ENCODE measurements around the gene BDH1. TPM values are rescaled to one million over a fixed set of nuclear protein-coding genes. Genes with fewer than 3 reads are reported as not detected.

The BDH1 gene
- total and polyA plus RNA-seq, 4 donors: 18.7 to 57.9 (median 33.1) TPM

- 97% methylated on average over 7 of the region's 8 CpGs for WGBS (ENCODE audit: insufficient coverage)
- Histone ChIP-seq H3K4me1 (ENCODE audit: control insufficient read depth, insufficient read depth, low read length) (peaks cover 38% of the 10 kb centered on the region), H3K27me3 (ENCODE audit: control insufficient read depth, insufficient read depth, low read length) (no peaks in the 10 kb centered on the region), H3K36me3 (ENCODE audit: control insufficient read depth, insufficient read depth, low read length) (peaks cover 55% of the 10 kb centered on the region), H3K27ac (ENCODE audit: low read depth, low read length) (no peak overlapping the region), H3K9me3 (ENCODE audit: control insufficient read depth, insufficient read depth, low read length) (no peaks in the 10 kb centered on the region), H3K4me3 (ENCODE audit: low read depth, low read length) (no peak overlapping the region)
- no peak for DNase-seq (ENCODE audit: low read depth in 4 of 6, low spot score in 6 of 6)
These were observed 31.6 kb downstream of the BDH1 start for GRCh38 chr3:197524128-197524527.

- Histone ChIP-seq H3K27me3 (ENCODE audit: control insufficient read depth, insufficient read depth, low read length) (no peaks in the 10 kb centered on the region), H3K9me3 (ENCODE audit: control insufficient read depth, insufficient read depth, low read length) (no peaks in the 10 kb centered on the region), H3K4me3 (ENCODE audit: low read depth, low read length) (no peak overlapping the region), H3K36me3 (ENCODE audit: control insufficient read depth, insufficient read depth, low read length) (peaks cover 58% of the 10 kb centered on the region), H3K27ac (ENCODE audit: low read depth, low read length) (no peak overlapping the region), H3K4me1 (ENCODE audit: control insufficient read depth, insufficient read depth, low read length) (peaks cover 38% of the 10 kb centered on the region)
- WGBS (ENCODE audit: insufficient coverage): 83% methylated on average over 13 of the region's 14 CpGs
- no peak for DNase-seq (ENCODE audit: low read depth in 4 of 6, low spot score in 6 of 6)
These were observed 32.2 kb downstream of the BDH1 start for GRCh38 chr3:197523526-197523925.

GRCh38 chr3:197522881-197523441 is 32.8 kb downstream of the BDH1 start:
- DNase-seq (ENCODE audit: low read depth in 4 of 6, low spot score in 6 of 6): peak in 1 of 6 donors; percentile 50
- 41% methylated on average over 2 of the region's 5 CpGs for WGBS (ENCODE audit: insufficient coverage)
- H3K36me3 ChIP-seq (ENCODE audit: control insufficient read depth, insufficient read depth, low read length): peaks cover 55% of the 10 kb centered on the region

GRCh38 chr3:197522183-197522715 is 33.5 kb downstream of the BDH1 start:
- Histone ChIP-seq H3K27me3 (ENCODE audit: control insufficient read depth, insufficient read depth, low read length) (no peaks in the 10 kb centered on the region), H3K4me3 (ENCODE audit: low read depth, low read length) (no peak overlapping the region), H3K4me1 (ENCODE audit: control insufficient read depth, insufficient read depth, low read length) (peaks cover 38% of the 10 kb centered on the region), H3K9me3 (ENCODE audit: control insufficient read depth, insufficient read depth, low read length) (no peaks in the 10 kb centered on the region), H3K27ac (ENCODE audit: low read depth, low read length) (no peak overlapping the region), H3K36me3 (ENCODE audit: control insufficient read depth, insufficient read depth, low read length) (peaks cover 47% of the 10 kb centered on the region)
- no peak for DNase-seq (ENCODE audit: low read depth in 4 of 6, low spot score in 6 of 6)
- WGBS (ENCODE audit: insufficient coverage): 95% methylated on average over 3 of the region's 13 CpGs

More at GRCh38 chr3:197522881-197523441, 32.8 kb downstream of the BDH1 start:
- H3K27me3 ChIP-seq (ENCODE audit: control insufficient read depth, insufficient read depth, low read length): no peaks in the 10 kb centered on the region
- peaks cover 38% of the 10 kb centered on the region for H3K4me1 ChIP-seq (ENCODE audit: control insufficient read depth, insufficient read depth, low read length)
- H3K27ac ChIP-seq (ENCODE audit: low read depth, low read length): no peak overlapping the region
- H3K4me3 ChIP-seq (ENCODE audit: low read depth, low read length): no peak overlapping the region
- H3K9me3 ChIP-seq (ENCODE audit: control insufficient read depth, insufficient read depth, low read length): no peaks in the 10 kb centered on the region

- WGBS (ENCODE audit: insufficient coverage): 81% methylated on average over 18 of the region's 18 CpGs
- H3K27ac ChIP-seq (ENCODE audit: low read depth, low read length): peak overlapping the region; percentile 25
- peaks cover 46% of the 10 kb centered on the region for H3K36me3 ChIP-seq (ENCODE audit: control insufficient read depth, insufficient read depth, low read length)
- no peak for DNase-seq (ENCODE audit: low read depth in 4 of 6, low spot score in 6 of 6)
- no peak overlapping the region for H3K4me3 ChIP-seq (ENCODE audit: low read depth, low read length)
- no peaks in the 10 kb centered on the region for H3K27me3 ChIP-seq (ENCODE audit: control insufficient read depth, insufficient read depth, low read length)
- H3K9me3 ChIP-seq (ENCODE audit: control insufficient read depth, insufficient read depth, low read length): no peaks in the 10 kb centered on the region
- peaks cover 38% of the 10 kb centered on the region for H3K4me1 ChIP-seq (ENCODE audit: control insufficient read depth, insufficient read depth, low read length)
These were observed 34.2 kb downstream of the BDH1 start for GRCh38 chr3:197521277-197522182.

DNA sequence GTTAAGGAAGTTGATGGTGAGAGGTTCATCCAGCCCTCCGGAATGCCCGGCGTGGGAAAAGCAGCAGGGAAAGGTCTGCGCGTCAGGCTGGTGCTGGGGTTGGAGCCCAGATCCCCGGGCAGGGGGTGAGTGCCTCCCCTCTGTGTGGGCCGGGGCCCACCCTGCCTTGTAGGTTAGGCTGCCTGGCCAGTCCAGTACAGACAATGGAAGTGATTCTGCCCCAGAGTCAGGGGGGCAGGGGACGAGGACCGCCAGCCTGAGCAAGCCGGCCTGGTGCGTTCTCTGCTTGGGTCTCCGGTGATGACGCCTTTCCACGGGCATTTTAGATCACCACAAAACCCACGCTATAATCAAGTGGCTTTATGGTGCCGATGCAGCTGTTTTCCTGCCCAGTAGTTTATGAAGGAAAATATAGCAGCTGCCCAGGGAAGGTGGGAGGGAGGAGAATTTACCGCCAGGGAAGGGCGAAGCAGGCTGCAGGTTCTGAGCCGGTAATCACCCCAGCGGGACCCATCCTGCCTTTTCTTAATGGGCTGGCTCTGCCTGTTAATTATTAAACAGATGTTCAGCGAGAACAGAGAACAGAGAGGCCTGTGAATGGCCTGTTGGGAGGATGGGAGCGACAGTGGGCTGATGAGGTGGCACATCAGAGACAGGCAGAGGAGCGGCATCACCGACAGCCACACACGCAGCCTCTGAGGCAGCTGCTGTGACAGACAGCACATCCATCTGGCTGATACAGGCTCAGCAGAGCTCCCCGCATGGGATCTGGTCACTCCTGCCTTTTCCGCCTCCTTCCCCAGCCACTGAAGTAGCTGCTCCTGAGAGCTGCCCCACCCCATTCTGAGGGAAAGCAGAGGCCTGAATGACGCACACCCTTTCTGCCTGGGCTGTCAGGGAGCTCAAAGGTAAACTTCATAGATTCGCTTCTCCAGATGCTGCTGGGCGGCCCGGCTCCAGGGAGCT is 35.2 kb downstream of the BDH1 start:
- WGBS (ENCODE audit: insufficient coverage): 38% methylated on average over 23 of the region's 31 CpGs
- H3K36me3 ChIP-seq (ENCODE audit: control insufficient read depth, insufficient read depth, low read length): peaks cover 44% of the 10 kb centered on the region
- H3K27ac ChIP-seq (ENCODE audit: low read depth, low read length): peak overlapping the region; percentile 25
- DNase-seq (ENCODE audit: low read depth in 4 of 6, low spot score in 6 of 6): peak in 3 of 6 donors; percentile 53 to 97 (median 63)
- H3K27me3 ChIP-seq (ENCODE audit: control insufficient read depth, insufficient read depth, low read length): no peaks in the 10 kb centered on the region
- H3K9me3 ChIP-seq (ENCODE audit: control insufficient read depth, insufficient read depth, low read length): no peaks in the 10 kb centered on the region
- no peak overlapping the region for H3K4me3 ChIP-seq (ENCODE audit: low read depth, low read length)
- peaks cover 38% of the 10 kb centered on the region for H3K4me1 ChIP-seq (ENCODE audit: control insufficient read depth, insufficient read depth, low read length)

DNA sequence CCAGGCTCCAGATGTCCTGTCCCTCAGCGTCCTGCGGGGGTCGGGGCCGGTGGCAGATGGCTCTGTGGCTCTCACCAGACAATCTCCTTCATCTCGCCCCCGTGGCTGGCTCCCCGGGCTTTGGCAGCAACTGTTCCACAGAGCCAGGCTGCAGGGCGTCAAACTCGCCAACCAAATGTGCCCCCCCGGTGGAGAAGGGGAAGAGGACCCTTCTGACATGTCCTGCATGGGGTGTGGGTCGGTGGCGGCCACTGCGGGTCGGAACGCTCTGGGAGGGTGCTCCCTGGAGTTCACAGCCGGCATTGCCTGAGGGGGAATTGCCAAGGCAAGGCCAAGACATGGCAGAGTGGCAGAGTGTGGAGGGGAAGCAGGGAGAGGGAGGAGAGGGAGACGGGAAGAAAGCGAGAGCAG is 36.0 kb downstream of the BDH1 start:
- H3K4me3 ChIP-seq (ENCODE audit: low read depth, low read length): no peak overlapping the region
- H3K27me3 ChIP-seq (ENCODE audit: control insufficient read depth, insufficient read depth, low read length): no peaks in the 10 kb centered on the region
- no peak for DNase-seq (ENCODE audit: low read depth in 4 of 6, low spot score in 6 of 6)
- H3K9me3 ChIP-seq (ENCODE audit: control insufficient read depth, insufficient read depth, low read length): no peaks in the 10 kb centered on the region
- WGBS (ENCODE audit: insufficient coverage): 63% methylated on average over 13 of the region's 18 CpGs
- H3K4me1 ChIP-seq (ENCODE audit: control insufficient read depth, insufficient read depth, low read length): peaks cover 41% of the 10 kb centered on the region
- no peak overlapping the region for H3K27ac ChIP-seq (ENCODE audit: low read depth, low read length)
- H3K36me3 ChIP-seq (ENCODE audit: control insufficient read depth, insufficient read depth, low read length): peaks cover 42% of the 10 kb centered on the region

GRCh38 chr3:197518881-197519421 is 36.8 kb downstream of the BDH1 start:
- Histone ChIP-seq H3K9me3 (ENCODE audit: control insufficient read depth, insufficient read depth, low read length) (no peaks in the 10 kb centered on the region), H3K4me1 (ENCODE audit: control insufficient read depth, insufficient read depth, low read length) (peaks cover 41% of the 10 kb centered on the region), H3K4me3 (ENCODE audit: low read depth, low read length) (no peak overlapping the region), H3K36me3 (ENCODE audit: control insufficient read depth, insufficient read depth, low read length) (peaks cover 45% of the 10 kb centered on the region), H3K27ac (ENCODE audit: low read depth, low read length) (no peak overlapping the region), H3K27me3 (ENCODE audit: control insufficient read depth, insufficient read depth, low read length) (no peaks in the 10 kb centered on the region)
- 96% methylated on average over 3 of the region's 6 CpGs for WGBS (ENCODE audit: insufficient coverage)
- DNase-seq (ENCODE audit: low read depth in 4 of 6, low spot score in 6 of 6): no peak

Measured in spinal cord (tissue), 10 donors.